Progenitor cell of endocrine pancreas (in vitro differentiated cells): ENCODE data around the gene ERH. TPM values are rescaled to one million over a fixed set of nuclear protein-coding genes. Genes with fewer than 3 reads are reported as not detected.
"Not testable (repeated sequence)": the region's sequence is repeated elsewhere in the genome, so short reads cannot be mapped to it uniquely, and the experiment has no call there.

Experiments
- DNase-seq: peaks from one replicate; pipeline ENCODE4 v3.0.0; 2021; ENCODE audit warnings: low spot score; ENCODE audit not compliant: unreplicated experiment
- H3K27ac Mint-ChIP-seq: 2 replicates; pipeline ENCODE4 v1.8.0; 2021; ENCODE audit warnings: mild to moderate bottlenecking, moderate library complexity, mixed read lengths
- H3K27me3 Mint-ChIP-seq: 2 replicates; pipeline ENCODE4 v1.8.0; 2021; ENCODE audit warnings: mixed read lengths
- H3K36me3 Mint-ChIP-seq: 2 replicates; pipeline ENCODE4 v1.8.0; 2022; ENCODE audit warnings: mixed read lengths; ENCODE audit not compliant: insufficient read depth
- H3K4me1 Mint-ChIP-seq: 2 replicates; pipeline ENCODE4 v1.8.0; 2021; ENCODE audit warnings: low read depth, mixed read lengths
- H3K4me3 Mint-ChIP-seq: 2 replicates; pipeline ENCODE4 v1.8.0; 2021; ENCODE audit warnings: low read depth, mild to moderate bottlenecking, moderate library complexity, mixed read lengths
- H3K9me3 Mint-ChIP-seq: 2 replicates; pipeline ENCODE4 v1.8.0; 2021; ENCODE audit warnings: low read depth, mixed read lengths
- total RNA-seq: library from RNA; stranded (reverse); gene quantifications from 2 replicates; pipeline ENCODE4 v1.2.1, GENCODE V29; 2021
- TF ChIP-seq, protein P1 (sequence below): fragments of 200-600 bp; sonication (generic); IDR thresholded peaks from one replicate; pipeline ENCODE4 v1.5.0; 2021; ENCODE audit warnings: antibody characterized with exemption, mild to moderate bottlenecking; ENCODE audit not compliant: unreplicated experiment

The ERH gene
- total RNA-seq, 1 donor from 2014 or later: 310 TPM

DNA sequence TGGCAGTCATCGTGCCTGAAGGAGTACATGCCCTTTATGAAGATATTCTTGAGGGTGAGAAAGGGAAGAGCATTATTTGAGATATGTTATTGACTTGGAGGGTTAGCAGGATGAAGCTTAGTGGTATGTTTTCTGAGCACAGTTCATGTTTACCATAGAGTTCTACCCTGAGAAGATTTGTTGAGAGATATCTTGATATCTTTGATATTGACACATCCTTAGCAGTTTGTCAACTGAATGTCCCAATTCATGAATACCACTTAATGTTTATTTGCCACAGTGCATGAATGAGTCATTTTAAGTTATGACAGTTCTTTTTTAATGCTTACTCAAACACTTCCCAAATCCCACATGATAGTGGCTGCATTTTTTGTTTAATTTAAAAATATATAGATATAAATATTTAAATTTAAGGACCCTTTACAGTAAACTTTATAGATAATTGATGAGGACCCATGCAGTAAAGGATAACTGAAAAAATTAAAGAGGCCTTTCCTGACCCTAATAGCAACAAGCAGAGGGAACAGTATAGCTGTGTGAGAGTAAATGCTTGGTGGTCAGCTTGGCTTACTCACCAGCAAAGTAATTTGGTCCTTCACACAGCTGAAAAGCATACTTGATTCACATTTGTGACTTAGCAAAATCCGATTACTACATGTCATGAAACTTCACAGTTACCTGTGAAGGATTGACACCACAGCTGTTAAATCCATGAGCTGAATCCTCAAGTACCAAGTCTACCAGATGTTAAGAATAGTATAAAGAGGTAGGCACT is 26.2 kb upstream of the ERH start:
- Mint-ChIP-seq H3K36me3 (peaks cover 39% of the 10 kb centered on the region), H3K4me1 (no peaks in the 10 kb centered on the region), H3K4me3 (no peak overlapping the region), H3K9me3 (peaks cover 10% of the 10 kb centered on the region), H3K27me3 (no peaks in the 10 kb centered on the region), H3K27ac (no peak overlapping the region)
- DNase-seq: no peak
- TF ChIP-seq, protein P1, sequence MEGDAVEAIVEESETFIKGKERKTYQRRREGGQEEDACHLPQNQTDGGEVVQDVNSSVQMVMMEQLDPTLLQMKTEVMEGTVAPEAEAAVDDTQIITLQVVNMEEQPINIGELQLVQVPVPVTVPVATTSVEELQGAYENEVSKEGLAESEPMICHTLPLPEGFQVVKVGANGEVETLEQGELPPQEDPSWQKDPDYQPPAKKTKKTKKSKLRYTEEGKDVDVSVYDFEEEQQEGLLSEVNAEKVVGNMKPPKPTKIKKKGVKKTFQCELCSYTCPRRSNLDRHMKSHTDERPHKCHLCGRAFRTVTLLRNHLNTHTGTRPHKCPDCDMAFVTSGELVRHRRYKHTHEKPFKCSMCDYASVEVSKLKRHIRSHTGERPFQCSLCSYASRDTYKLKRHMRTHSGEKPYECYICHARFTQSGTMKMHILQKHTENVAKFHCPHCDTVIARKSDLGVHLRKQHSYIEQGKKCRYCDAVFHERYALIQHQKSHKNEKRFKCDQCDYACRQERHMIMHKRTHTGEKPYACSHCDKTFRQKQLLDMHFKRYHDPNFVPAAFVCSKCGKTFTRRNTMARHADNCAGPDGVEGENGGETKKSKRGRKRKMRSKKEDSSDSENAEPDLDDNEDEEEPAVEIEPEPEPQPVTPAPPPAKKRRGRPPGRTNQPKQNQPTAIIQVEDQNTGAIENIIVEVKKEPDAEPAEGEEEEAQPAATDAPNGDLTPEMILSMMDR: no peak

DNA sequence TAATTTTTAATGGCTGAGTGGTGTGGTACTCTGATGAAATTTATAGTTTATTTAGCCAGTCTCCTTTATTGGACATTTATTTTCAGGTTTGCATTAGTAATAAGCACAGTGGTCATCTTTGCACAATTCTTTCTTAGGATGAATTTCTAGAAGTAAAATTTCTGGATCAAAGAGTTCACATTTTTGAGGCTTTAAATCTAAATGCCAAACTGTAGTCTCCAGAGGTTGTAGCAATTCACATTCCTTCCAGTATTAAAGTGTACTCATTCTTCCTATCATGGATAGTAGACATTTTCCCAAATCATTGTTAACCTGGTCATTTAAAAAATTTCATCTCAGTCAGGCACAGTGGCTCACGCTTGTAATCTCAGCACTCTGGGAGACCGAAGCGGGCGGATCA is 25.2 kb upstream of the ERH start:
- H3K27ac Mint-ChIP-seq: no peak overlapping the region
- H3K36me3 Mint-ChIP-seq: peaks cover 36% of the 10 kb centered on the region
- TF ChIP-seq, protein P1: no peak
- no peaks in the 10 kb centered on the region for H3K4me1 Mint-ChIP-seq
- peaks cover 13% of the 10 kb centered on the region for H3K9me3 Mint-ChIP-seq
- no peaks in the 10 kb centered on the region for H3K27me3 Mint-ChIP-seq
- H3K4me3 Mint-ChIP-seq: no peak overlapping the region
- DNase-seq: no peak

DNA sequence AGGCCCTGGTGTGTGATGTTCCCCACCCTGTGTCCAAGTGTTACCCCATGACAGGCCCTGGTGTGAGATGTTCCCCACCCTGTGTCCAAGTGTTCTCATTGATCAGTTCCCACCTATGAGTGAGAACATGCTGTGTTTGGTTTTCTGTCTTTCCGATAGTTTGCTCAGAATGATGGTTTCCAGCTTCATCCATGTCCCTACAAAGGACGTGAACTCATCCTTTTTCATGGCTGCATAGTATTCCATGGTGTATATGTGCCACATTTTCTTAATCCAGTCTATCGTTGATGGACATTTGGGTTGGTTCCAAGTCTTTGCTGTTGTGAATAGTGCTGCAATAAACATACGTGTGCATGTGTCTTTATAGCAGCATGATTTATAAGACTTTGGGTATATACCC is 18.0 kb upstream of the ERH start:
- not testable (repeated sequence) for H3K4me3 Mint-ChIP-seq, H3K27me3 Mint-ChIP-seq, H3K27ac Mint-ChIP-seq, DNase-seq, H3K4me1 Mint-ChIP-seq
- peaks cover 12% of the 10 kb centered on the region for H3K9me3 Mint-ChIP-seq
- H3K36me3 Mint-ChIP-seq: peaks cover 24% of the 10 kb centered on the region

DNA sequence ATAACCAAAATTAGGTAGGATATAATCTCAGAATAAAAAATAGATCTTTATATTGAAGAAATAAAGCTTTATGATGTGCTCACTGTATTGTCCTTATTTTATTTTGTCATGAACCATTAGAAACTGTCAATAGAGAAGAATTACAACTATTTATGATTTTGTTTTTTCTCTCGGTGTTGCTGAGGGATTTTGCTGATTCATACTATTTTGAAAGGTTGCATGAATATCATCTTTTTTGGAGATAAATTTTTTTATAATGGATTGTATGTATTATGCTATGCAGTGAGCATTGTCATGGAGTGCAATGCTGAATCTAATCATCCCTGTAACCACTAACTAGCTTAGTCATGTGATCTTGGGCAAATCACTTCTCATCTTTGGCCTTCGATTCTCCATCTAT is 15.4 kb upstream of the ERH start:
- Mint-ChIP-seq H3K4me1 (peaks cover 3% of the 10 kb centered on the region), H3K27ac (no peak overlapping the region), H3K27me3 (no peaks in the 10 kb centered on the region), H3K36me3 (peaks cover 15% of the 10 kb centered on the region), H3K9me3 (no peaks in the 10 kb centered on the region), H3K4me3 (no peak overlapping the region)
- TF ChIP-seq, protein P1: no peak
- no peak for DNase-seq

DNA sequence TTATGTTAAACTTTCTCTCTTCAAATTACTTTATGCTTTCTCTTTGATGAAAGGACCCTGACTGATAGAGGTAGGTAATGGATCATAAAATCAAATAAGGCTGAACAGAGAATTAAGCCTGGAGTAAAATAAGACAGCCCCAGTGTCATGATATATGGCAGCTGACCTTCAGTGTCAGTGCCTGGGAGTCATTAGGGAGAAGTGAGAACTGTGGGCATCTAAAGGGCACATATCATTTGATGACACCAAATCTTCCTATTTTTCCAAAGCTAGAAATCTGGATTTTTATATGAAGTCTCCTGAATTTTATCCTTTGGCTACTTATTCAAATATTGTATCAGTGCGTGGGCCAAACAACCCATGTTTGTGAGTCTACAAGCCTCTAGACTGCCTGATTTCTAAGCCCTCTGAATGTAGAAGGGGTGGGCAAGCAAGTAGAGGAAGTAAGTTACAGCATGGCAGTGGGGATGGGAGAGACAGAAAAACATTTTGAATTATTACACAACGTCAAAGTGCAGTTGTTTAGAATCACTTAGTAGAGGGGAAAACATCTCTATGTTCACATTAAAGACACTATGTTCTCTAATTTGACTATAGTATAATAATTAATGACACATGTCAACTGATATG is 10.3 kb upstream of the ERH start:
- H3K4me1 Mint-ChIP-seq: peaks cover 3% of the 10 kb centered on the region
- peaks cover 4% of the 10 kb centered on the region for H3K36me3 Mint-ChIP-seq
- H3K9me3 Mint-ChIP-seq: no peaks in the 10 kb centered on the region
- no peak for DNase-seq
- no peaks in the 10 kb centered on the region for H3K27me3 Mint-ChIP-seq
- no peak overlapping the region for H3K4me3 Mint-ChIP-seq
- TF ChIP-seq, protein P1: no peak
- no peak overlapping the region for H3K27ac Mint-ChIP-seq

DNA sequence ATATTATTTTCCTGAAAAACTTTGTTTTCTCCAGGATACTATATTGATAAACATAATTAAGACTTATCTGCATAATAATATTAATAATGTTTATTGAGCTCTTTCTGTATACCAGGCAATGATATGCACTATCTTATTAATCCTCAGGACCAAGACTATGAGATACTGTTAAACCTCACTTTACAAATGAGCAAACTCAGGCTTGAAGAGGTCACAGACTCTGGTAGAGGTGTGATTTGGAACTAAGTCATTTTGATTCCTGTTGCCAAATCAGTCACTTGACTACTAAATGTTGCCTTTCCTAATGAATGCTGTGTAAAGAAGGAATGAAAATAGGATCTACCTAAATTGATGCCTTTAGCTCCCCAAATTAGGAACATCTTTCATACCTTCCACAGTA is 7.7 kb upstream of the ERH start:
- Mint-ChIP-seq H3K27ac (no peak overlapping the region), H3K36me3 (peaks cover 4% of the 10 kb centered on the region), H3K9me3 (no peaks in the 10 kb centered on the region)

More for the DNA sequence above, 7.7 kb upstream of the ERH start:
- Mint-ChIP-seq H3K4me1 (peaks cover 11% of the 10 kb centered on the region), H3K4me3 (no peak overlapping the region), H3K27me3 (no peaks in the 10 kb centered on the region)
- DNase-seq: no peak
- TF ChIP-seq, protein P1: no peak
